ENCODE results near the gene ZNF880. TPM values are rescaled to one million over a fixed set of nuclear protein-coding genes. Genes with fewer than 3 reads are reported as not detected.

Gene ZNF880
- total and polyA plus RNA-seq, 9 of the 15 experiments (the other 6 are each of a cell fraction or from before 2014, with no cell fraction given): 0.15 to 1.9 (median 0.64) TPM; not detected in 1

- TF ChIP-seq, protein P1, sequence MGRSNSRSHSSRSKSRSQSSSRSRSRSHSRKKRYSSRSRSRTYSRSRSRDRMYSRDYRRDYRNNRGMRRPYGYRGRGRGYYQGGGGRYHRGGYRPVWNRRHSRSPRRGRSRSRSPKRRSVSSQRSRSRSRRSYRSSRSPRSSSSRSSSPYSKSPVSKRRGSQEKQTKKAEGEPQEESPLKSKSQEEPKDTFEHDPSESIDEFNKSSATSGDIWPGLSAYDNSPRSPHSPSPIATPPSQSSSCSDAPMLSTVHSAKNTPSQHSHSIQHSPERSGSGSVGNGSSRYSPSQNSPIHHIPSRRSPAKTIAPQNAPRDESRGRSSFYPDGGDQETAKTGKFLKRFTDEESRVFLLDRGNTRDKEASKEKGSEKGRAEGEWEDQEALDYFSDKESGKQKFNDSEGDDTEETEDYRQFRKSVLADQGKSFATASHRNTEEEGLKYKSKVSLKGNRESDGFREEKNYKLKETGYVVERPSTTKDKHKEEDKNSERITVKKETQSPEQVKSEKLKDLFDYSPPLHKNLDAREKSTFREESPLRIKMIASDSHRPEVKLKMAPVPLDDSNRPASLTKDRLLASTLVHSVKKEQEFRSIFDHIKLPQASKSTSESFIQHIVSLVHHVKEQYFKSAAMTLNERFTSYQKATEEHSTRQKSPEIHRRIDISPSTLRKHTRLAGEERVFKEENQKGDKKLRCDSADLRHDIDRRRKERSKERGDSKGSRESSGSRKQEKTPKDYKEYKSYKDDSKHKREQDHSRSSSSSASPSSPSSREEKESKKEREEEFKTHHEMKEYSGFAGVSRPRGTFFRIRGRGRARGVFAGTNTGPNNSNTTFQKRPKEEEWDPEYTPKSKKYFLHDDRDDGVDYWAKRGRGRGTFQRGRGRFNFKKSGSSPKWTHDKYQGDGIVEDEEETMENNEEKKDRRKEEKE (IDR thresholded peaks at IDR 0.05; ENCODE audit: borderline replicate concordance in 1 of 2, control insufficient read depth in 1 of 2, low read depth in 2 of 2, low read length in 1 of 2): no peak
- TF ChIP-seq ZNF445 (CRISPR knock-in tag; IDR thresholded peaks at IDR 0.05; ENCODE audit: low read depth): no peak
- TF ChIP-seq ZNF184 (CRISPR knock-in tag; IDR thresholded peaks at IDR 0.05): no peak
- TF ChIP-seq ZKSCAN1 (IDR thresholded peaks at IDR 0.05; ENCODE audit: low read depth, low read length): no peak
- no peak for TF ChIP-seq SRSF9 (IDR thresholded peaks at IDR 0.05; ENCODE audit: borderline replicate concordance, low read depth, low read length)
- TF ChIP-seq ZNF41 (CRISPR knock-in tag; conservative IDR thresholded peaks at IDR 0.05): no peak
- TF ChIP-seq ELF1 (tag; IDR thresholded peaks at IDR 0.05): peak; percentile 92
- TF ChIP-seq NFIX (CRISPR knock-in tag; IDR thresholded peaks at IDR 0.05; ENCODE audit: low read depth): no peak
- TF ChIP-seq ZNF3 (CRISPR knock-in tag; IDR thresholded peaks at IDR 0.05): no peak
- TF ChIP-seq ZNF584 (CRISPR knock-in tag; IDR thresholded peaks at IDR 0.05; ENCODE audit: low read depth): no peak
- TF ChIP-seq, protein P2, sequence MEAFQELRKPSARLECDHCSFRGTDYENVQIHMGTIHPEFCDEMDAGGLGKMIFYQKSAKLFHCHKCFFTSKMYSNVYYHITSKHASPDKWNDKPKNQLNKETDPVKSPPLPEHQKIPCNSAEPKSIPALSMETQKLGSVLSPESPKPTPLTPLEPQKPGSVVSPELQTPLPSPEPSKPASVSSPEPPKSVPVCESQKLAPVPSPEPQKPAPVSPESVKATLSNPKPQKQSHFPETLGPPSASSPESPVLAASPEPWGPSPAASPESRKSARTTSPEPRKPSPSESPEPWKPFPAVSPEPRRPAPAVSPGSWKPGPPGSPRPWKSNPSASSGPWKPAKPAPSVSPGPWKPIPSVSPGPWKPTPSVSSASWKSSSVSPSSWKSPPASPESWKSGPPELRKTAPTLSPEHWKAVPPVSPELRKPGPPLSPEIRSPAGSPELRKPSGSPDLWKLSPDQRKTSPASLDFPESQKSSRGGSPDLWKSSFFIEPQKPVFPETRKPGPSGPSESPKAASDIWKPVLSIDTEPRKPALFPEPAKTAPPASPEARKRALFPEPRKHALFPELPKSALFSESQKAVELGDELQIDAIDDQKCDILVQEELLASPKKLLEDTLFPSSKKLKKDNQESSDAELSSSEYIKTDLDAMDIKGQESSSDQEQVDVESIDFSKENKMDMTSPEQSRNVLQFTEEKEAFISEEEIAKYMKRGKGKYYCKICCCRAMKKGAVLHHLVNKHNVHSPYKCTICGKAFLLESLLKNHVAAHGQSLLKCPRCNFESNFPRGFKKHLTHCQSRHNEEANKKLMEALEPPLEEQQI (IDR thresholded peaks at IDR 0.05): no peak
- TF ChIP-seq TFE3 (CRISPR knock-in tag; IDR thresholded peaks at IDR 0.05): no peak
- TF ChIP-seq, protein P3, sequence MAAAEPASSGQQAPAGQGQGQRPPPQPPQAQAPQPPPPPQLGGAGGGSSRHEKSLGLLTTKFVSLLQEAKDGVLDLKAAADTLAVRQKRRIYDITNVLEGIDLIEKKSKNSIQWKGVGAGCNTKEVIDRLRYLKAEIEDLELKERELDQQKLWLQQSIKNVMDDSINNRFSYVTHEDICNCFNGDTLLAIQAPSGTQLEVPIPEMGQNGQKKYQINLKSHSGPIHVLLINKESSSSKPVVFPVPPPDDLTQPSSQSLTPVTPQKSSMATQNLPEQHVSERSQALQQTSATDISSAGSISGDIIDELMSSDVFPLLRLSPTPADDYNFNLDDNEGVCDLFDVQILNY (CRISPR knock-in tag; IDR thresholded peaks at IDR 0.05): no peak
- TF ChIP-seq MTA1 (IDR thresholded peaks at IDR 0.05; ENCODE audit: borderline replicate concordance): no peak
Observed at GRCh38 chr19:52397310-52398080, 27.8 kb downstream of the ZNF880 start, which contains the start of gene ZNF528 (continued).
